ENCODE measurements around the gene RBFOX1. TPM values are rescaled to one million over a fixed set of nuclear protein-coding genes. Genes with fewer than 3 reads are reported as not detected.

Gene RBFOX1
- total RNA-seq, 4 donors from 2014 or later, result 0.29 to 0.30 TPM; not detected in 2

GRCh38 chr16:7408700-7409365 is 76.2 kb downstream of the RBFOX1 start:
- WGBS, 2 donors, result 67% methylated on average over 13 of the region's 13 CpGs

GRCh38 chr16:7419441-7419840 is 86.8 kb downstream of the RBFOX1 start:
- no peak for DNase-seq (ENCODE audit: low spot score in 2 of 2)

More at GRCh38 chr16:7408700-7409365, 76.2 kb downstream of the RBFOX1 start:
- no peak overlapping the region for H3K4me3 ChIP-seq (ENCODE audit: low read depth, poor library complexity, severe bottlenecking)
- TF ChIP-seq CTCF (IDR thresholded peaks at IDR 0.05) (no peak), POLR2A (IDR thresholded peaks at IDR 0.05) (no peak)
- intact Hi-C loops (cut with DNase I; ENCODE audit: low total_unique reads), result loop anchor here (5.0 kb wide), 1 partner anchor 768 kb away; no protein-coding TSS in a partner anchor
- no peak for DNase-seq (ENCODE audit: low spot score in 2 of 2)

GRCh38 chr16:7420079-7420478 is 87.4 kb downstream of the RBFOX1 start:
- H3K4me3 ChIP-seq (ENCODE audit: low read depth, poor library complexity, severe bottlenecking), result no peak overlapping the region
- no peak for DNase-seq (ENCODE audit: low spot score in 2 of 2)
- intact Hi-C loops (cut with DNase I; ENCODE audit: low total_unique reads), result no loop called here
- WGBS, 2 donors, result 47 to 49% methylated on average over 6 of the region's 6 CpGs
- TF ChIP-seq POLR2A (IDR thresholded peaks at IDR 0.05) (no peak), CTCF (IDR thresholded peaks at IDR 0.05) (no peak)

More at GRCh38 chr16:7419441-7419840, 86.8 kb downstream of the RBFOX1 start:
- H3K4me3 ChIP-seq (ENCODE audit: low read depth, poor library complexity, severe bottlenecking), result no peak overlapping the region
- WGBS, 2 donors, result 54 to 65% methylated on average over 9 of the region's 9 CpGs
- TF ChIP-seq CTCF (IDR thresholded peaks at IDR 0.05), result no peak
- no peak for TF ChIP-seq POLR2A (IDR thresholded peaks at IDR 0.05)
- intact Hi-C loops (cut with DNase I; ENCODE audit: low total_unique reads), result no loop called here

GRCh38 chr16:7420843-7421242 is 88.2 kb downstream of the RBFOX1 start:
- no peak overlapping the region for H3K4me3 ChIP-seq (ENCODE audit: low read depth, poor library complexity, severe bottlenecking)
- no peak for DNase-seq (ENCODE audit: low spot score in 2 of 2)
- 89 to 92% methylated on average over 6 of the region's 6 CpGs for WGBS, 2 donors
- TF ChIP-seq POLR2A (IDR thresholded peaks at IDR 0.05) (no peak), CTCF (IDR thresholded peaks at IDR 0.05) (no peak)
- intact Hi-C loops (cut with DNase I; ENCODE audit: low total_unique reads), result no loop called here

- WGBS, 2 donors, result 74 to 79% methylated on average over 5 of the region's 5 CpGs
Observed at GRCh38 chr16:7421578-7421977, 88.9 kb downstream of the RBFOX1 start.

More at GRCh38 chr16:7421578-7421977, 88.9 kb downstream of the RBFOX1 start:
- no peak for DNase-seq (ENCODE audit: low spot score in 2 of 2)
- intact Hi-C loops (cut with DNase I; ENCODE audit: low total_unique reads), result no loop called here
- TF ChIP-seq CTCF (IDR thresholded peaks at IDR 0.05), result no peak
- no peak for TF ChIP-seq POLR2A (IDR thresholded peaks at IDR 0.05)
- H3K4me3 ChIP-seq (ENCODE audit: low read depth, poor library complexity, severe bottlenecking), result no peak overlapping the region

Data from lower leg skin (tissue), 4 donors.